H1 (cell line): ENCODE results near the gene MYO16. TPM values are rescaled to one million over a fixed set of nuclear protein-coding genes. Genes with fewer than 3 reads are reported as not detected.

Experiments
- ATF3 ChIP-seq: IDR thresholded peaks from 2 replicates; pipeline ENCODE4 v1.6.1; 2011; ENCODE audit warnings: low read depth, mild to moderate bottlenecking, low read length; ENCODE audit not compliant: insufficient read depth
- POU5F1 ChIP-seq: IDR thresholded peaks from 2 replicates; pipeline ENCODE4 v1.6.1; 2011; ENCODE audit warnings: low read depth, mild to moderate bottlenecking, low read length, moderate library complexity
- SIX5 ChIP-seq: IDR thresholded peaks from 2 replicates; pipeline ENCODE4 v1.6.1; 2011; ENCODE audit warnings: mild to moderate bottlenecking, low read depth, low read length
- polyA plus RNA-seq, 7 experiments: library from polyadenylated mRNA; depleted of rRNA in 3 of 7; stranded (reverse) in 5 of 7; unstranded in 2 of 7; fragments of >200 nt in 5 of 7; fragments of 200-250 nt in 2 of 7; gene quantifications; 1 replicate in 5 of 7; 2 replicates in 1 of 7; 4 replicates in 1 of 7; pipeline versions ENCODE4 v1.2.1 to v1.2.3, GENCODE V29; 2011 to 2013; ENCODE audit warnings: missing spikeins in 2 of 7, mixed read lengths in 2 of 7
- total RNA-seq: library from RNA; stranded (reverse); fragmentation: NEBNext Ultra II Directional; extraction: Animal tissue kit (Norgen Biotek cat#: 25700); gene quantifications from 2 replicates; pipeline ENCODE4 v1.2.1, GENCODE V29; 2021
- TF ChIP-seq, protein P1 (sequence below): fragments of 300-600 bp; sonication (generic); IDR thresholded peaks from 2 replicates; pipeline ENCODE4 v1.7.1; 2012; ENCODE audit warnings: low read length, moderate library complexity, mild to moderate bottlenecking, inconsistent platforms; ENCODE audit not compliant: insufficient replicate concordance
- TF ChIP-seq, protein P2 (sequence below): IDR thresholded peaks from 2 replicates; pipeline ENCODE4 v1.6.1; 2012; ENCODE audit warnings: inconsistent platforms

MYO16 gene
- total and polyA plus RNA-seq, 2 of the 8 experiments (the other 6 are each of a cell fraction or from before 2014, with no cell fraction given), result 0.02 to 0.22 TPM

GRCh38 chr13:108588516-108588915 lies 40.9 kb upstream of the MYO16 start (continued):
- TF ChIP-seq, protein P1, sequence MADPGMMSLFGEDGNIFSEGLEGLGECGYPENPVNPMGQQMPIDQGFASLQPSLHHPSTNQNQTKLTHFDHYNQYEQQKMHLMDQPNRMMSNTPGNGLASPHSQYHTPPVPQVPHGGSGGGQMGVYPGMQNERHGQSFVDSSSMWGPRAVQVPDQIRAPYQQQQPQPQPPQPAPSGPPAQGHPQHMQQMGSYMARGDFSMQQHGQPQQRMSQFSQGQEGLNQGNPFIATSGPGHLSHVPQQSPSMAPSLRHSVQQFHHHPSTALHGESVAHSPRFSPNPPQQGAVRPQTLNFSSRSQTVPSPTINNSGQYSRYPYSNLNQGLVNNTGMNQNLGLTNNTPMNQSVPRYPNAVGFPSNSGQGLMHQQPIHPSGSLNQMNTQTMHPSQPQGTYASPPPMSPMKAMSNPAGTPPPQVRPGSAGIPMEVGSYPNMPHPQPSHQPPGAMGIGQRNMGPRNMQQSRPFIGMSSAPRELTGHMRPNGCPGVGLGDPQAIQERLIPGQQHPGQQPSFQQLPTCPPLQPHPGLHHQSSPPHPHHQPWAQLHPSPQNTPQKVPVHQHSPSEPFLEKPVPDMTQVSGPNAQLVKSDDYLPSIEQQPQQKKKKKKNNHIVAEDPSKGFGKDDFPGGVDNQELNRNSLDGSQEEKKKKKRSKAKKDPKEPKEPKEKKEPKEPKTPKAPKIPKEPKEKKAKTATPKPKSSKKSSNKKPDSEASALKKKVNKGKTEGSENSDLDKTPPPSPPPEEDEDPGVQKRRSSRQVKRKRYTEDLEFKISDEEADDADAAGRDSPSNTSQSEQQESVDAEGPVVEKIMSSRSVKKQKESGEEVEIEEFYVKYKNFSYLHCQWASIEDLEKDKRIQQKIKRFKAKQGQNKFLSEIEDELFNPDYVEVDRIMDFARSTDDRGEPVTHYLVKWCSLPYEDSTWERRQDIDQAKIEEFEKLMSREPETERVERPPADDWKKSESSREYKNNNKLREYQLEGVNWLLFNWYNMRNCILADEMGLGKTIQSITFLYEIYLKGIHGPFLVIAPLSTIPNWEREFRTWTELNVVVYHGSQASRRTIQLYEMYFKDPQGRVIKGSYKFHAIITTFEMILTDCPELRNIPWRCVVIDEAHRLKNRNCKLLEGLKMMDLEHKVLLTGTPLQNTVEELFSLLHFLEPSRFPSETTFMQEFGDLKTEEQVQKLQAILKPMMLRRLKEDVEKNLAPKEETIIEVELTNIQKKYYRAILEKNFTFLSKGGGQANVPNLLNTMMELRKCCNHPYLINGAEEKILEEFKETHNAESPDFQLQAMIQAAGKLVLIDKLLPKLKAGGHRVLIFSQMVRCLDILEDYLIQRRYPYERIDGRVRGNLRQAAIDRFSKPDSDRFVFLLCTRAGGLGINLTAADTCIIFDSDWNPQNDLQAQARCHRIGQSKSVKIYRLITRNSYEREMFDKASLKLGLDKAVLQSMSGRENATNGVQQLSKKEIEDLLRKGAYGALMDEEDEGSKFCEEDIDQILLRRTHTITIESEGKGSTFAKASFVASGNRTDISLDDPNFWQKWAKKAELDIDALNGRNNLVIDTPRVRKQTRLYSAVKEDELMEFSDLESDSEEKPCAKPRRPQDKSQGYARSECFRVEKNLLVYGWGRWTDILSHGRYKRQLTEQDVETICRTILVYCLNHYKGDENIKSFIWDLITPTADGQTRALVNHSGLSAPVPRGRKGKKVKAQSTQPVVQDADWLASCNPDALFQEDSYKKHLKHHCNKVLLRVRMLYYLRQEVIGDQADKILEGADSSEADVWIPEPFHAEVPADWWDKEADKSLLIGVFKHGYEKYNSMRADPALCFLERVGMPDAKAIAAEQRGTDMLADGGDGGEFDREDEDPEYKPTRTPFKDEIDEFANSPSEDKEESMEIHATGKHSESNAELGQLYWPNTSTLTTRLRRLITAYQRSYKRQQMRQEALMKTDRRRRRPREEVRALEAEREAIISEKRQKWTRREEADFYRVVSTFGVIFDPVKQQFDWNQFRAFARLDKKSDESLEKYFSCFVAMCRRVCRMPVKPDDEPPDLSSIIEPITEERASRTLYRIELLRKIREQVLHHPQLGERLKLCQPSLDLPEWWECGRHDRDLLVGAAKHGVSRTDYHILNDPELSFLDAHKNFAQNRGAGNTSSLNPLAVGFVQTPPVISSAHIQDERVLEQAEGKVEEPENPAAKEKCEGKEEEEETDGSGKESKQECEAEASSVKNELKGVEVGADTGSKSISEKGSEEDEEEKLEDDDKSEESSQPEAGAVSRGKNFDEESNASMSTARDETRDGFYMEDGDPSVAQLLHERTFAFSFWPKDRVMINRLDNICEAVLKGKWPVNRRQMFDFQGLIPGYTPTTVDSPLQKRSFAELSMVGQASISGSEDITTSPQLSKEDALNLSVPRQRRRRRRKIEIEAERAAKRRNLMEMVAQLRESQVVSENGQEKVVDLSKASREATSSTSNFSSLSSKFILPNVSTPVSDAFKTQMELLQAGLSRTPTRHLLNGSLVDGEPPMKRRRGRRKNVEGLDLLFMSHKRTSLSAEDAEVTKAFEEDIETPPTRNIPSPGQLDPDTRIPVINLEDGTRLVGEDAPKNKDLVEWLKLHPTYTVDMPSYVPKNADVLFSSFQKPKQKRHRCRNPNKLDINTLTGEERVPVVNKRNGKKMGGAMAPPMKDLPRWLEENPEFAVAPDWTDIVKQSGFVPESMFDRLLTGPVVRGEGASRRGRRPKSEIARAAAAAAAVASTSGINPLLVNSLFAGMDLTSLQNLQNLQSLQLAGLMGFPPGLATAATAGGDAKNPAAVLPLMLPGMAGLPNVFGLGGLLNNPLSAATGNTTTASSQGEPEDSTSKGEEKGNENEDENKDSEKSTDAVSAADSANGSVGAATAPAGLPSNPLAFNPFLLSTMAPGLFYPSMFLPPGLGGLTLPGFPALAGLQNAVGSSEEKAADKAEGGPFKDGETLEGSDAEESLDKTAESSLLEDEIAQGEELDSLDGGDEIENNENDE, result no peak
- TF ChIP-seq POU5F1 (no peak), ATF3 (no peak), SIX5 (no peak)
- TF ChIP-seq, protein P2, sequence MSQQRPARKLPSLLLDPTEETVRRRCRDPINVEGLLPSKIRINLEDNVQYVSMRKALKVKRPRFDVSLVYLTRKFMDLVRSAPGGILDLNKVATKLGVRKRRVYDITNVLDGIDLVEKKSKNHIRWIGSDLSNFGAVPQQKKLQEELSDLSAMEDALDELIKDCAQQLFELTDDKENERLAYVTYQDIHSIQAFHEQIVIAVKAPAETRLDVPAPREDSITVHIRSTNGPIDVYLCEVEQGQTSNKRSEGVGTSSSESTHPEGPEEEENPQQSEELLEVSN, result no peak
